ENCODE results near the gene CERS6. TPM values are rescaled to one million over a fixed set of nuclear protein-coding genes. Genes with fewer than 3 reads are reported as not detected.

The CERS6 gene
- polyA plus RNA-seq, 3 donors, result 7.6 to 17.7 (median 15.6) TPM

- Histone ChIP-seq H3K79me2 (ENCODE audit: insufficient read depth, low read length) (no peaks in the 10 kb centered on the region), H3K4me2 (replicated peaks; ENCODE audit: extremely low read depth, low read length, poor library complexity, severe bottlenecking) (no peak overlapping the region), H3K27me3 (ENCODE audit: control insufficient read depth in 2 of 2, insufficient read depth in 2 of 2, low read length in 2 of 2) (no peaks in the 10 kb centered on the region), H3K27ac (ENCODE audit: low read depth in 1 of 2, low read length in 2 of 2) (no peak overlapping the region), H3K9me3 (replicated peaks in 1 of 2; ENCODE audit: control insufficient read depth in 1 of 2, insufficient read depth in 1 of 2, low read length in 2 of 2) (no peaks in the 10 kb centered on the region), H3K4me1 (ENCODE audit: control insufficient read depth in 1 of 2, insufficient read depth in 2 of 2, low read length in 2 of 2) (no peaks in the 10 kb centered on the region), H3K36me3 (replicated peaks in 1 of 2; ENCODE audit: control insufficient read depth in 1 of 2, insufficient read depth in 2 of 2, low read length in 2 of 2) (no peaks in the 10 kb centered on the region), H3K9ac (ENCODE audit: insufficient read depth, low read length, poor library complexity, severe bottlenecking) (no peak overlapping the region), H2AFZ (ENCODE audit: insufficient read depth, low read depth, low read length, poor library complexity, severe bottlenecking) (no peak overlapping the region), H4K20me1 (ENCODE audit: insufficient read depth, low read length) (no peaks in the 10 kb centered on the region), H3K4me3 (replicated peaks in 1 of 3; ENCODE audit: low read depth in 2 of 3, low read length in 3 of 3) (no peak overlapping the region)
- Mint-ChIP-seq H3K4me1 (no peaks in the 10 kb centered on the region), H3K4me3 (no peak overlapping the region), H3K36me3 (no peaks in the 10 kb centered on the region), H3K9me3 (peaks cover 0 to 3% (median 0%) of the 10 kb centered on the region in 7 donors), H3K27ac (no peak overlapping the region), H3K27me3 (ENCODE audit: low read depth in 3 of 3) (peaks cover 0 to 2% (median 0%) of the 10 kb centered on the region in 3 donors)
- TF ChIP-seq, protein P1, sequence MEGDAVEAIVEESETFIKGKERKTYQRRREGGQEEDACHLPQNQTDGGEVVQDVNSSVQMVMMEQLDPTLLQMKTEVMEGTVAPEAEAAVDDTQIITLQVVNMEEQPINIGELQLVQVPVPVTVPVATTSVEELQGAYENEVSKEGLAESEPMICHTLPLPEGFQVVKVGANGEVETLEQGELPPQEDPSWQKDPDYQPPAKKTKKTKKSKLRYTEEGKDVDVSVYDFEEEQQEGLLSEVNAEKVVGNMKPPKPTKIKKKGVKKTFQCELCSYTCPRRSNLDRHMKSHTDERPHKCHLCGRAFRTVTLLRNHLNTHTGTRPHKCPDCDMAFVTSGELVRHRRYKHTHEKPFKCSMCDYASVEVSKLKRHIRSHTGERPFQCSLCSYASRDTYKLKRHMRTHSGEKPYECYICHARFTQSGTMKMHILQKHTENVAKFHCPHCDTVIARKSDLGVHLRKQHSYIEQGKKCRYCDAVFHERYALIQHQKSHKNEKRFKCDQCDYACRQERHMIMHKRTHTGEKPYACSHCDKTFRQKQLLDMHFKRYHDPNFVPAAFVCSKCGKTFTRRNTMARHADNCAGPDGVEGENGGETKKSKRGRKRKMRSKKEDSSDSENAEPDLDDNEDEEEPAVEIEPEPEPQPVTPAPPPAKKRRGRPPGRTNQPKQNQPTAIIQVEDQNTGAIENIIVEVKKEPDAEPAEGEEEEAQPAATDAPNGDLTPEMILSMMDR (IDR thresholded peaks at IDR 0.05), result no peak
- WGBS (ENCODE audit: insufficient coverage), result 100% methylated on average over 2 of the region's 3 CpGs
- no peak for DNase-seq
- intact Hi-C loops (cut with micrococcal nuclease), result no loop called here
These were observed 328.9 kb downstream of the CERS6 start for GRCh38 chr2:168784993-168785392.

DNA sequence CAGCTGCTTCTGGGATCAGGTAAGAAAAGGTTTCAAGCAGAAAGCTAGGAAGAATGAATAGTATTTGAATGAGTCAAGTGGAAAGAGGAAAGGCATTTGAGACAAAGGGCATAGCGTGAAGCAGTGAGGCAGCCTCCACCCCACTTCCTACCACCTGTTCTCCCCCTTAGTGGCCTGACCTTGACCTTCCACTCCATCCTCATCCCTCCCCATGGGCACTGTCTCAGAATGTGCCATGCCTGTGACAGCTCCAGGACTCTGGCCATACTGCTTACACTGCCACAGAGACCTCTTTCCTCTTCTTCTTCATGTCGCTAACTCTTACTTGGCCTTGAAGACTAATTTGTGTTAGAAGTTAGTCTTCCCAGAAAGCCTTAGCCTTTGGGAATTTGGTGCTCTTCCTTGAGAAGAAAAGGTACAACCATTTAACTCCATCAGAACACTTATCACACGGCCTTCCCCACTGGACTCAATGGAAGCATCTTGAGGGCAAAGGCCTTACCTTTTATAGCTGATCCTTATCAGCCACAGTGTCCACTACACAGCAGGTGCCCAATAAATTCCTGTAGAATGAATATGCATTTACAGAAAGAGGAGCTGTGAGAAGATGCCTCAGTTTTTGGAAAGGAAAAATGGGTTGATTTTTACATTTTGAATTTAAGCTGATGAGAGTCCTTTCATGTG is 331.2 kb downstream of the CERS6 start:
- Mint-ChIP-seq H3K4me3 (no peak overlapping the region), H3K36me3 (no peaks in the 10 kb centered on the region), H3K9me3 (peaks cover 0 to 4% (median 0%) of the 10 kb centered on the region in 7 donors), H3K27me3 (ENCODE audit: low read depth in 3 of 3) (peaks cover 0 to 2% (median 0%) of the 10 kb centered on the region in 3 donors), H3K27ac (no peak overlapping the region), H3K4me1 (no peaks in the 10 kb centered on the region)
- WGBS (ENCODE audit: insufficient coverage), result no CpG with 5 or more reads among the region's 3 CpGs
- Histone ChIP-seq H3K27ac (ENCODE audit: low read depth in 1 of 2, low read length in 2 of 2) (no peak overlapping the region), H3K9me3 (replicated peaks in 1 of 2; ENCODE audit: control insufficient read depth in 1 of 2, insufficient read depth in 1 of 2, low read length in 2 of 2) (no peaks in the 10 kb centered on the region), H4K20me1 (ENCODE audit: insufficient read depth, low read length) (no peaks in the 10 kb centered on the region), H3K4me3 (replicated peaks in 1 of 3; ENCODE audit: low read depth in 2 of 3, low read length in 3 of 3) (no peak overlapping the region), H3K4me1 (ENCODE audit: control insufficient read depth in 1 of 2, insufficient read depth in 2 of 2, low read length in 2 of 2) (no peaks in the 10 kb centered on the region), H3K27me3 (ENCODE audit: control insufficient read depth in 2 of 2, insufficient read depth in 2 of 2, low read length in 2 of 2) (no peaks in the 10 kb centered on the region), H3K4me2 (replicated peaks; ENCODE audit: extremely low read depth, low read length, poor library complexity, severe bottlenecking) (no peak overlapping the region), H3K79me2 (ENCODE audit: insufficient read depth, low read length) (no peaks in the 10 kb centered on the region), H3K36me3 (replicated peaks in 1 of 2; ENCODE audit: control insufficient read depth in 1 of 2, insufficient read depth in 2 of 2, low read length in 2 of 2) (no peaks in the 10 kb centered on the region), H3K9ac (ENCODE audit: insufficient read depth, low read length, poor library complexity, severe bottlenecking) (no peak overlapping the region), H2AFZ (ENCODE audit: insufficient read depth, low read depth, low read length, poor library complexity, severe bottlenecking) (no peak overlapping the region)
- TF ChIP-seq, protein P1 (IDR thresholded peaks at IDR 0.05), result no peak
- no peak for DNase-seq
- intact Hi-C loops (cut with micrococcal nuclease), result no loop called here
